ENCODE measurements around the gene SPHK2.
"Not testable (repeated sequence)": the region's sequence is repeated elsewhere in the genome, so short reads cannot be mapped to it uniquely, and the experiment has no call there.

SPHK2 gene

GRCh38 chr19:48661711-48662090, 42.4 kb downstream of the SPHK2 start:
- DNase-seq, result no peak

- DNase-seq, result no peak
Observed at GRCh38 chr19:48663667-48664066, 44.4 kb downstream of the SPHK2 start.

- DNase-seq, result no peak
Observed at GRCh38 chr19:48664476-48664875, 45.2 kb downstream of the SPHK2 start.

- no peak for DNase-seq
Observed at GRCh38 chr19:48665786-48666185, 46.5 kb downstream of the SPHK2 start.

GRCh38 chr19:48668332-48668731, 49.0 kb downstream of the SPHK2 start:
- no peak for DNase-seq

GRCh38 chr19:48668761-48669160, 49.5 kb downstream of the SPHK2 start:
- no peak for DNase-seq

GRCh38 chr19:48669903-48670668, 50.8 kb downstream of the SPHK2 start:
- no peak for DNase-seq

GRCh38 chr19:48670699-48671445, 51.6 kb downstream of the SPHK2 start:
- DNase-seq, result no peak

GRCh38 chr19:48671446-48671995, 52.2 kb downstream of the SPHK2 start:
- DNase-seq, result no peak

- DNase-seq, result no peak
Observed at GRCh38 chr19:48672994-48673393, 53.7 kb downstream of the SPHK2 start, which contains the start of gene NTN5. NTN5 (minus strand) TSS chr19:48673017; CDS start chr19:48670986, 2,031 bp downstream.

GRCh38 chr19:48673436-48674100, 54.3 kb downstream of the SPHK2 start:
- DNase-seq, result no peak

- DNase-seq, result no peak
Observed at GRCh38 chr19:48674216-48674809, 55.0 kb downstream of the SPHK2 start.

GRCh38 chr19:48674921-48675824, 55.9 kb downstream of the SPHK2 start:
- DNase-seq, result peak; percentile 65

GRCh38 chr19:48676487-48676886, 57.2 kb downstream of the SPHK2 start:
- no peak for DNase-seq

GRCh38 chr19:48676887-48677286, 57.6 kb downstream of the SPHK2 start:
- DNase-seq, result no peak

- DNase-seq, result peak; percentile 53
Observed at GRCh38 chr19:48678201-48678600, 58.9 kb downstream of the SPHK2 start.

- not testable (repeated sequence) for DNase-seq
Observed at GRCh38 chr19:48680006-48680405, 60.7 kb downstream of the SPHK2 start.
